Lower lobe of right lung (tissue), 2 donors: ENCODE data around the gene MAS1L. TPM values are rescaled to one million over a fixed set of nuclear protein-coding genes. Genes with fewer than 3 reads are reported as not detected.

Source experiments
- ATAC-seq, 2 donors: fragments of 200-7000 bp; cut with Tn5 transposase; one replicate each; pipeline ENCODE4 v1.9.1; 2020 to 2022; ENCODE audit warnings: mild to moderate bottlenecking in 2 of 2, moderate library complexity in 2 of 2
- DNase-seq: peaks from one replicate; pipeline ENCODE4 v3.0.0-alpha.2; 2020
- H3K27ac ChIP-seq: fragments of 200-600 bp; one replicate; pipeline ENCODE4 v1.8.0; 2022
- H3K27me3 ChIP-seq: fragments of 200-600 bp; one replicate; pipeline ENCODE4 v1.8.0; 2022; ENCODE audit warnings: low read depth
- H3K36me3 ChIP-seq: fragments of 200-600 bp; one replicate; pipeline ENCODE4 v1.8.0; 2022; ENCODE audit warnings: mild to moderate bottlenecking
- H3K4me1 ChIP-seq: fragments of 200-600 bp; one replicate; pipeline ENCODE4 v1.8.0; 2022
- H3K4me3 ChIP-seq: fragments of 200-600 bp; one replicate; pipeline ENCODE4 v1.8.0; 2022; ENCODE audit warnings: mild to moderate bottlenecking
- H3K9me3 ChIP-seq: fragments of 200-600 bp; one replicate; pipeline ENCODE4 v1.8.0; 2022
- CTCF ChIP-seq: fragments of 200-600 bp; IDR thresholded peaks from one replicate; pipeline ENCODE4 v1.8.0; 2022; ENCODE audit warnings: antibody characterized with exemption, mild to moderate bottlenecking
- intact Hi-C: fragments of 100-400 bp; cut with DNase I; formaldehyde crosslinking; loops from one replicate; pipeline ENCODE4 v1.11.0; 2022
- total RNA-seq: library from RNA; stranded (reverse); fragmentation: NEBNext Ultra II Directional; extraction: Animal tissue kit (Norgen Biotek cat#: 25700); gene quantifications from one replicate; pipeline ENCODE4 v1.2.1, GENCODE V29; 2021
- donor health status: DM: no; HTN: yes; CAD: no; lungs with severe emphysema.

MAS1L gene
- total RNA-seq, 1 donor from 2014 or later, result 0.50 TPM

GRCh38 chr6:29519291-29520010, 31.7 kb upstream of the MAS1L start:
- no peak overlapping the region for H3K4me3 ChIP-seq
- intact Hi-C loops, result no loop called here
- no peak overlapping the region for H3K27ac ChIP-seq
- DNase-seq, result no peak
- H3K27me3 ChIP-seq, result no peaks in the 10 kb centered on the region
- no peaks in the 10 kb centered on the region for H3K9me3 ChIP-seq
- ATAC-seq, result no peak
- H3K4me1 ChIP-seq, result no peaks in the 10 kb centered on the region
- H3K36me3 ChIP-seq, result no peaks in the 10 kb centered on the region
- TF ChIP-seq CTCF, result no peak

- Histone ChIP-seq H3K27me3 (no peaks in the 10 kb centered on the region), H3K9me3 (no peaks in the 10 kb centered on the region), H3K4me3 (no peak overlapping the region), H3K27ac (no peak overlapping the region), H3K36me3 (no peaks in the 10 kb centered on the region), H3K4me1 (no peaks in the 10 kb centered on the region)
- no peak for ATAC-seq
- intact Hi-C loops, result no loop called here
- TF ChIP-seq CTCF, result no peak
- DNase-seq, result no peak
These were observed 30.1 kb upstream of the MAS1L start for GRCh38 chr6:29517728-29518440.

GRCh38 chr6:29517245-29517644, 29.5 kb upstream of the MAS1L start:
- Histone ChIP-seq H3K27me3 (no peaks in the 10 kb centered on the region), H3K36me3 (no peaks in the 10 kb centered on the region), H3K27ac (no peak overlapping the region), H3K4me3 (no peak overlapping the region), H3K4me1 (no peaks in the 10 kb centered on the region), H3K9me3 (no peaks in the 10 kb centered on the region)
- no peak for DNase-seq
- intact Hi-C loops, result no loop called here
- no peak for ATAC-seq
- TF ChIP-seq CTCF, result no peak

GRCh38 chr6:29516108-29516507, 28.4 kb upstream of the MAS1L start:
- H3K9me3 ChIP-seq, result no peaks in the 10 kb centered on the region
- peaks cover under 1% of the 10 kb centered on the region for H3K27me3 ChIP-seq
- intact Hi-C loops, result no loop called here
- ATAC-seq, result peak; percentile 34 to 46
- no peaks in the 10 kb centered on the region for H3K36me3 ChIP-seq
- no peaks in the 10 kb centered on the region for H3K4me1 ChIP-seq
- DNase-seq, result no peak
- no peak overlapping the region for H3K27ac ChIP-seq
- TF ChIP-seq CTCF, result no peak
- H3K4me3 ChIP-seq, result no peak overlapping the region

- Histone ChIP-seq H3K4me3 (no peak overlapping the region), H3K36me3 (no peaks in the 10 kb centered on the region)
- intact Hi-C loops, result no loop called here
These were observed 23.1 kb upstream of the MAS1L start for GRCh38 chr6:29510746-29511300.

More at GRCh38 chr6:29510746-29511300, 23.1 kb upstream of the MAS1L start:
- Histone ChIP-seq H3K27ac (no peak overlapping the region), H3K4me1 (no peaks in the 10 kb centered on the region), H3K27me3 (peaks cover 3% of the 10 kb centered on the region), H3K9me3 (no peaks in the 10 kb centered on the region)
- ATAC-seq, result no peak
- TF ChIP-seq CTCF, result no peak
- no peak for DNase-seq
